HG03460 (cell line): ENCODE measurements around the gene LINGO3.
A peak's percentile ranks its signal among the peaks of the same experiment; 100 is the strongest.

ENCODE experiments used
- ATAC-seq: cut with Tn5 transposase; IDR thresholded peaks from one replicate; pipeline ENCODE4 v1.9.1; 2021; ENCODE audit not compliant: unreplicated experiment

Gene LINGO3

DNA sequence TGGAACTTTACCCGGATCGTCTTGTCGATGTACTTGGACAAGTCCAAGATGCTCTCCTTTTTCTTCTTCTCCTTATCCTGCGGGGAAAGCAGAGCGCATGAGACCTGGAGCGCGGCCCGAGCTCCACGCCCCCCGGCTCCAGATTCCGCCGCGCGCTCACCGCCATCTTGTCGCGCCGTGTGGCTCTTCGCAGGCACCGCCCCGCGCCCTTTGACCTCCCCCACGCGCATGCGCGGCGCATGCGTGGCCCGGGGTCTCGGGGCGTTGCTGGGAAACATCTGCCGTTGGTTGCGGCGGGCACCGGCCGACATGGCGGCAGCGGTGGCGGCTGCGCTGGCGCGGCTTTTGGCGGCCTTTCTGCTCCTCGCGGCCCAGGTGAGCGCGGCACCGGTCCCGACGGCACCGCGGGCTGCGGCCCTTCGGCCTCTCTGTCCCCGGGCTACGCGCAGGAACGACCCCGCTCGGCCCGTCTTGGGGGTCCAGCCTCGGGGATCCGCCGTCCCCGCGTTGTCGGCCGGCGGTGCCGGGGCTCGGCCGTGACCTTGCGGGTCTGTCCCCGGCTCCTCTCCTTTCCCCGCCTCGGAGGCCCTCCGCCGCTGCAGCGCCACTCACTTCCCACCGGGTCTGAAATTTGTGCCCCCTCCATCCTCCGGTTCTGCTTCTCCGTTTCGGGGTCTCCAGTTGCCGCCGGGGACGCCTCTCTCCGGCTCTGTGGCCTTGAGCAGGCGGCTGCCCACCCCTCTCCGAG, 20.6 kb upstream of the LINGO3 start, which contains the start of the genes LSM7 and SPPL2B:
TSS of gene LSM7 (minus strand) at position 186 of the 748 bp plus-strand sequence. CDS start at position 166, 20 bp downstream.
TSS of gene SPPL2B (plus strand) at position 284 of the 748 bp plus-strand sequence. CDS start at position 310, 26 bp downstream.
- peak; percentile 44 for ATAC-seq

DNA sequence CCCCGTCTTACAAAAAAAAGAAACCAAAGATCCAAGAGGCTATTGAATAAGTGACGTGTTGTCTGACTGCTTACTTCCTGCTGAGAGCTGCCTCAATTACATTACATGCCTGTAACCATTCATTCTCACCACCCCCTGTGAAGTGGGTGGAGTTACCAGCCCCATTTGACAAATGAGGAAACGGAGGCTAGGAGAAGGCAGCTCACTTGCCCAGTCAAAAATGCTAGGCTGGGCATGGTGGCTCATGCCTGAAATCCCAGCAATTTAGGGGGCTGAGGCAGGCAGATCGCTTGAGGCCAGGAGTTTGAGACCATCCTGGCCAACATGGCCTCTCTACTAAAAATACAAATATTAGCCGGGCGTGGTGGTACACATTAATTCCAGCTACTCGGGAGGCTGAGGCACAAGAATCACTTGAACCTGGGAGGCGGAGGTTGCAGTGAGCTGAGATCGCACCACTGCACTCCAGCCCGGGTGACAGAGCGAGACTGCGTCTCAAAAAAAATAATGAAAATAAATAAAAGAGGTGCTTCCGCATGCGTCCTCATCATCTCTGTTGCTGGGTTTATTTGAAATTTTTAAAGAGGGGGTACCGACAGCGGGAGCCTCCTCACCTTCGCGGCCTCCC, 19.9 kb upstream of the LINGO3 start:
- peak; percentile 1 for ATAC-seq

DNA sequence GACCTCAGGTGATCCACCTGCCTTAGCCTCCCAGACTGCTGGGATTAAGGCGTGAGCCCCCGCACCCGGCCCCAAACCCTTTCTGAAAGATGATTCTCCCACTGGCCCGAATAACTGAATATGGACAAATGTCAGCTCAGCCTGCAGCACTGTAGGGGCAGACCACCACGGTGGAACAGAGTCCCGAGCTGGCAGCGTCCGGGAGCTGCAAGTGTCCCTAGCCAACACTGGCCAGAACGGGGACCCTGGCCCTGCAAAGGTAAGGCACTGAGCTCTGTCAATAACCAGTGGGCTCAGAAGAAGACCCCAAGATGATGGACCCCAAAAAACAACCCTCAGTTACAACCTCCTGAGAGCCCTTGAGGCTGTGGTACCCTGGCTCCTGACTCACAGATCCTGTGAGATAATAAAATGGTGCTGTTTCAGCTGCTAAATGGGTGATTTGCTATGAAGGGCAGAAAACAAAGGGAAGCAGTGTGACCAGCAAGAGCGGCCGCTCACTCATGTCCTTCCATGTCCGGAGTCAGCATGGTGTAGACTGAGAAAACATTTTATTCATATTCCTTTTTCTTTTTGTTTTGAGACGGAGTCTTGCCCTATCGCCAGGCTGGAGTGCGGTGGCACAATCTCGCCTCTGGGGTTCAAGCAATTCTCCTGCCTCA, 18.9 kb upstream of the LINGO3 start:
- ATAC-seq, result no peak

DNA sequence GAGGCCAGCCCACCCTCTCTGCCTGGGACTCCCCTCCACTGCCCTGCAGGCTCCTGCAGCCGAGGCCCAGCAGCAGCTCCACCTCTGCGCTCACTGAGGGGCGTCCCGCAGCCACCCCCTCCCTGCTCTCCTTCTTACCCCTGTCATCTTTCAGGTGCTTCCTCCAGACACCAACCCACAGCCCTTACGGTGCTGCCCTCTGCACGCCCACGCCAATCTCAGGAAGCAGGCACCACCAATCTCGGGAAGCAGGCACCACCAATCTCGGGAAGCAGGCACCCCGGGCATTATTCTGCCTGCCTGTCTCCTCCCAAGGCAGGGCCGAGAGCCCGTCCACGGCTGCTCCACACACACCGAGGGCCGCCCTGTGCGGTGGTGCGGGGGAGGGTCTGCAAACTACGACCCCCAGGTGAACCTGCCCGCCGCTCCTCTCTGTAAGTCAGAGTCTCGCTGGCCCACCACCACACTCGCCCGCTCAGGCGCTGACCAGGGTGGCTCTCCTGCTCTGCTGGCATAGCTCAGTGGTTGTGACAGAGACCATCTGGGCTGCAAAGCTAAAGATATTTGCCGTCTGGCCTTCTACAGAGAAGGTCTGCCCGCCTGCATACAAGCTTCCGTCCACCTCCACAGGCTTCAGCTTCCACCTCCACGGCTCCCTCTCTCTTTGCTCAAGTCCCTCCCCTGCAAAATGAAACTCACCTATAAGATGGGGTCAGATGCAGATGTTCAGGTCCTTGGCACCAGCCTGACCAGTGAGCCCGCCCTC, 17.5 kb upstream of the LINGO3 start:
- no peak for ATAC-seq

DNA sequence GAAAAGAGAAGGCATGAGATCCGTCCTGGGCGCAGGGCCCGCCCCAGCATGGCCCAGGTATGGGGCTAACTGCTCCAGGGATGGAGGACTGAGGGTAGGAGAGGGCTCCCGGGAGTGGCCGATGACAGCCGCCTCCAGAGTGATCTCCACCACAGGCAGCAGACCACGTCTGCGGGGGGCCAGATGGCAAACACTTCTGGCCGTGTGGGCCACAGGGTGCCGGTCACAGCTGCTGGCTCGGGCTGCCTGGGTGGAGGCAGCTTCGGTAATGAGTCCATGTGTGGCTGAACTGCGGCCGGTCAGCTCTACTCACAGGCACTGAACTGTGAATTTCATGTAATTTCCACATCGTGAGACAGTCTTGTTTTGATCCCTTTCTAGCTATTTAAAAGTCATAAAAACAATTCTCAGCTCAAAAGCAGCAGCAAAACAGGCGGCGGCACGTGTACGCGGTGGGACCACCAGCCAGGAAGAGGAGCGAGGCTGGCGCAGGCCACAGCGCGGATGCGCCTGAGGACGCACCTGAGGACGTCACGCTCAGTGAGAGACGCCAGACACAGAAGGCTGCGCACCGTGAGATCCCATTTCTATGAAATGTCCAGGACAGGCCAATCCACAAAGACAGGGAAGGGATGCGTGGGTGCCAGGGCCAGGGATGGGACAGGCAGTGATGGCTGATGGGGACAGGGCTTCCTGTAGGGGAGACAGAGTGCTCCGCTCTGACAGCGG, 16.4 kb upstream of the LINGO3 start:
- no peak for ATAC-seq

DNA sequence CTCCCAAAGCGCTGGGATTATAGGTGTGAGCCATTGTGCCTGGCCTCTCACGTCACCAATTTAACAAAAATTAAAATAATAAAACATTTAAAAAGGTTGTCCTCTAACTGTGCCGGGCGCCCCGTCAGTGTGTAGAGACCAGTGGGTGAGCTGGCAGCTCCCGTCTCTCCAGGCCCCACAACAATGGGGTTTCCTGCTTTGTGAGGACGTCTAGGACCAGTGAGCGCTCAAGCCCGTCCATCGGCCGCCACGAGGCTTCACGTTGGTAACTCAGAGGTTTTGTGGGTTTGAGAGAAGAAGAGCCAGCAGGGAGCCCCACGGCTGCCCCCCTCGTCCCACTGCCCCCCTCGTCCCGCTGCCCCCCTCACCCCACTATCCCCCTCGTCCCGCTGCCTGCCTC, 15.8 kb upstream of the LINGO3 start:
- no peak for ATAC-seq

DNA sequence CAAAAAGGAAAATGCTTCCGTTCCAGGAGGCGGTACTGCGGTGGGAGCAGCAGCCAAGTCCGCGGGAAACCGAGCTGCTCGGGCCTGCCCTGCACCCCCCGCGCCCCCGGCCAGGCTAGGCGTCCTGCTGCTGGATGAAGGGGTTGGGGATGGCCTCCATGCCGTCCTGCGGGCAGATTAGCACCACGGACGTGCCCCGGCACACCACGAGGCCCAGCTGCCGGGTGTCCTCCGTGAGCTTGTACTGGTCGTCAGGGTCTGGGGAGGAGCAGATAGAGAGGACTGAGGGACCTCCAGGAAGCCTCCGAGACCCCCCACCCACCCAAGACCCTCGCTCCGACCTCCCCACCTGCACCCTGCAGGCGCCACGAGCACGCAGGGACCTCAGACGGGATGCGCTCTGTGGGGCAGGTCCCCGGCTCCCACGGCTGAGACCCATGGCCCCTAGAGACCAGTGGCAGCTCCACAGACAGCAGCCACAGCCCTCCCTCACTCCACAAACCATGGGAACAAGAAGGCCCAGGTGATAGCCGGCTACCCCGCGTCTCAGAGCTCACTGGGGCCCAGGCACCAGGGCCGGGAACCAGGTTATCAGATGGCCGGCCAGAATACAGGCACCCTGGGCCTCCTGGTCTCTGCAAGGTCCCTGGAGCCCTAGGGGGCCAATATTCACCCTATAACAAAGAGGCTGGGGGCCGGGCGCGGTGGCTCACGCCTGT, 13.8 kb upstream of the LINGO3 start:
- no peak for ATAC-seq

DNA sequence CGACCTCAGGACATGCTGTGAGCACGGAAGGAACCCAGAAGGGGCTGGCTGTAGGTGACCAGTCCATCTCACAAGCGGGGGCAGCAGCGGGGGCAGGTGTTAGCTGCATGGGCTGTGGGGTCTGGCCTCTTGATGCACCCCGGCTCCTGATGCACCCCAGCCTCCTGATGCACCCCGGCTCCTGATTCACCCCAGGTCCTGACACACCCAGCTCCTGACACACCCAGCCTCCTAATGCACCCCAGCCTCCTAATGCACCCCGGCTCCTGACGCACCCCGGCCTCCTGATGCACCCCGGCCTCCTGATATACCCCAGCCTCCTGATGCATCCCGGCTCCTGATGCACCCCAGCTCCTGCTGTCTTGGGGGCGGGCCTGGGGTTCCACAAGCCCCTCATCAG, 13.0 kb upstream of the LINGO3 start:
- no peak for ATAC-seq

DNA sequence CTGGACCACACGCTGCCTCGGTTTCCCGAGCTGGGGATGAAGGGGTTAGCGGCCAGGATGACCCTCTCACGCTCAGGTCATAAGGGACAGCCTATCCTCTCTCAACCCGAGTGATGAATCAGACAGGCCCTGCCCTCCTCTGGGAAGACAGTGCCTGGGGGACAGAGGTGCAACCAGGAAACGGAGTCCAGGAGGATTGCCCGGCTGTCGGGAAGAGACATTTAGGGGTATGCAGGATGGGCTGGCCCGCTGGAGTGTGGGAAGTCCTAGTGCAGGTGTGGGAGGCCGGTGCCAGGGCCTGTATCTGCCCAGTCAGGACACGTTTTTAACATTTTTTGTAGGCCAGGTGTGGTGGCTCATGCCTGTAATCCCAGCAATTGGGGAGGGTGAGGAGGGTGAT, 12.1 kb upstream of the LINGO3 start:
- no peak for ATAC-seq

DNA sequence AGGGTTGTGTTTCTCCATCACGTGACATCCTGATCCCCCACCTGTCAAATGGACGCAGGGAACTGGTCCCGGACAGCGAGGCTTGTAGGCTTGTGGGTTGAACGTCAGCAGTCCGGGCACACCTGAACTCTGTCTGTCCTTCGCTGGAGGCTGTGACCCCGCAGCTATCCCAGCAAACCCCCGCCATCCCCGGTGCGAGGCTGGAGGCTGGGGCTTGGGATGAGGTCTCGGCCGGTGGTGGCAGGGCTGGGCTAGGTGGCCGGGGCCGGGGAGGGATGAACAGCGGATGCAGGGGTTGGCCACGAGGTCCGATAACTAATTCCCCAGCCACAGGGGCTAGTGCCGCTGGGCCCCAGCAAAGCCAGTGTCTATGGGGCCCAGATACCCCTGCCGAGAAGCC, 11.6 kb upstream of the LINGO3 start:
- ATAC-seq, result no peak

DNA sequence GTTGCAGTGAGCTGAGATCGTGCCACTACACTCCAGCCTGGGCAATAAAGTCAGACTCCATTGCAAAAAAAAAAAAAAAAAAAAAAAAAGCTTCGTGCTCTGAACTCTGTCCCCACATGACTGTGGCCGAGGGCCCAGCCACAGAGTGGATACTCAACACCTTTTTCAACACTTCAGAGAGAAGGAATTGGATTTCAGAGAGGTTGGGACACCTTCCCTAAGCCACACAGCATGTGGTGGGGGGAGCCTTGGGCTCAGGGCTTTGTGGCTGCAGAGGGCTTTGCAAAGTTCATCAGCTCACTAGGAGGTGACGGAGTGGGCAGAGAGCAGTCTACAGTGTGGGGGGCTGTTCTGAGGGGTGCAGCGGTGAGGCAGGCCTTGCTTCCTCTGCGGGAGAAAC, 11.0 kb upstream of the LINGO3 start:
- no peak for ATAC-seq

DNA sequence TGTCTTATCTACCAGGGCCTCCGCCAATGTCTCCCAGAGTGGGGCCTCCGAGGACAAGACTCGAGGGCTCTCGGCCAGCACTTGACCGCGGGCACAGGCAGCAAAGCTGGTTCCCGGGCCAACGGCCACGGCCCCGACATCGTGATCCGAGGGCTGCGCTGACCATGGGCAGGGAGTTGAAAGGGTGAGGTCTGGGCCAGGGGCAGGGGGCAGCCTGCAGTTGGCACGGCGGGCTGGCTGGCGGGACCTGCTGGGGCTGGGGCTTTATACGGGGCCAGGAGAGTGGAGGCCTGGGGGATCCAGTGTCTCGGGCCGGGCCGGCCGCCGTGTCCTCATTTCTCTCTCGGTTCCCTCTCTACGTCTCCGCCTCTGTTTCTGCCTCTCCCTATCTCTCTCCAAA, 9.8 kb upstream of the LINGO3 start:
- ATAC-seq, result no peak

DNA sequence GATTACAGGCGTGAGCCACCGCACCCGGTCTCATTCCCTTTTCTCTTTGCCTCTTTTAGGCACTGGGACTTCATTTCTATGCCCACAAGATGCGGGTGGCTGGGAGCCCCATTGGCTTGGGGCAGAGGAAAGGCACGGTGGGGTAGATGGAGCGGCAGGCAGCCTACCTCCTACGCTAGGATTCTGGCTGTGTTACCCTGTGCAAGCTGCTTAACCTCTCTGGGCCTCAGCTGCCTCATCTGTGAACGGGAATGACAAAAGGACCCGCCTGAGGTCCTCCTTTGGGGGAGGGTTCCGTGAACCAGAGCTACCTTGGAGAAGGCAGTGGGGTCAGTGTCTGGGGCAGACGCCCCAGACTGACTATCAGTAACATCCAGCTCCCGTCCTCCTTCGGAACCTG, 9.3 kb upstream of the LINGO3 start:
- ATAC-seq, result no peak

DNA sequence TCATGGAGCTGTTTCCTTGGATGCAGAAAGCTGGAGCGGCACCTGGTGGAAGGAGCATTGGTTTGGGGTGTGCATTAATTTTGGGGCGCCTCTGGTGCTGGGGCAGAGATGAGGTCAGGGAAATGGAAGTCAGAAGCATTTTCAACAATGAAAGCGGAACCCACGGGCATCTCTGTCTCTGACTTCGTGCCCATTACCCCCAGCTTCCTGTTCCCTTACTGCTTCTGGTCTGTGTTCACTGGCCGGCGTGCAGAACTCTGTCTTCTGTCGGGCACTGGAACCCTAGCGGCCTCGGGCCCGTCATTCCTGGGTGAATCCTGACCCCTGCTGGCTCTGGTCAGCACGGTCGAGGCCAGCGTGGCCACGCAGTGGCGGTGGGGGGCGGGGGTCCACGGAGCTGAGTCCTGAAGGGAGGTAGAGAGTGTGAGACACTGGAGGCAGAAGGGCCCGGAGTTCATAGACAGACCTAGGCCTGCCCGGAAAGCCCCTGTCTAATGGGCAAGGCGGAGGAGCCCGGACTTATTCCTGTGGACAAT, 7.9 kb upstream of the LINGO3 start:
- no peak for ATAC-seq

DNA sequence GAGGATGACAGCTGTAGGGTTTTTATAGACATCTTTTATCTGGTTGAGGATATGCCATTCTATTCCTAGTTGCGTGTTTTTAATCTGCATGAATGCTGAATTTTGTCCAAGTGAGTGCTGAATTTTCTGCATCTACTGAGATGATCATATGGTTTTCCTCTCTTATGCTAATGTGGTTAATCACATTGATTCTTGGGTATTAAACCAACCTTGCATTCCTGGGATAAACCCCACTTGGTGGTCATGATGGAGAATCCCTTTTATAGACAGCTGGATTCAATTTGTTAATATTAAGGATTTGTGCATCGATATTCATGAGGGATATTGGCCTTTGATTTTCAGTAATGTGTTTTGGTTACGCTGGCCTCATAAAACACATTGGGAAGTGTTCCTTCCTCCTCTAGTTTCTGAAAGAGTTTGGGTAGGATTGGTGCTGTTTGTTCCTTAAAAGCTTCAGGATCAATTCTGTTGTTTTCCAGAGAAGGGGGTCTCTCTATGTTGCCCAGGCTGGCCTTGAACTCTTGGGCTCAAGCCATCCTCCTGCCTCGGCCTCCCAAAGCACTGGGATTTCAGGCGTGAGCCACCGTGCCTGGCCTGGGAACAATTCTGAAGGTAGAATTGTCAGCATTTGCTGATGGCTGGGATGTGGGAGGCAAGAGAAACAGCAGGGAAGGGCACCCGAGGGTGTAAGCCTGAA, 7.3 kb upstream of the LINGO3 start:
- ATAC-seq, result no peak

DNA sequence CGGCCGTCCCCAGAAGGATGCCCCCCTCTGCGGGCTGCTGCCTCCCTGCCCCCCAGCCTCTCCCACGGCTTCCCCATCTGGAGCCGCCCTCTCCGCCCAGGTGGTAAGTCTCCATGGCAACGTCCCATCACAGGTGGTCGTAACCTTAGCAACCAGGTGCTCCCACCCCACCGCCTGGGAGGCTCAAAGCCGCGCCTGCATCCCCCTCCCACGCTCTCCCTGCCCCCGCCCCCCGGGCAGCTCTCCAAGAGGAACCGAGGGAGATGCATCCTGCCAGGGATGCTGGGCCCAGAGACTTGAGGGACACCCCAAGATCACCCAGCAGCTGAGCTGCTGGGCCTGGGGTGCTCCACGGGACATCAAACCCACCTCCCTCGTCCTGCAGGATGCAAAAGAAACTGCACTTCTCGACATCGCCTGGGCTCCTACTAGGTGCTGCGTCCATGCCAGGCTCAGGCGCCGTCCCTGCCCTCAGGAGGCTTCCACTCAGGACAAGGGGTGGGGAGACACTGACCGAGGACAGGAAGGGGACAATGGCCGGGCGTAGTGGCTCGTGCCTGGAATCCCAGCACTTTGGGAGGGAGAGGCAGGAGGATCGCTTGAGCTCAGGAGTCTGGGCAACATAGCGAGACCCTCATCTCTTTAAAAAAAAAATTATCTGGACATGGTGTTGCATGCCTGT, 5.0 kb upstream of the LINGO3 start:
- ATAC-seq, result no peak

DNA sequence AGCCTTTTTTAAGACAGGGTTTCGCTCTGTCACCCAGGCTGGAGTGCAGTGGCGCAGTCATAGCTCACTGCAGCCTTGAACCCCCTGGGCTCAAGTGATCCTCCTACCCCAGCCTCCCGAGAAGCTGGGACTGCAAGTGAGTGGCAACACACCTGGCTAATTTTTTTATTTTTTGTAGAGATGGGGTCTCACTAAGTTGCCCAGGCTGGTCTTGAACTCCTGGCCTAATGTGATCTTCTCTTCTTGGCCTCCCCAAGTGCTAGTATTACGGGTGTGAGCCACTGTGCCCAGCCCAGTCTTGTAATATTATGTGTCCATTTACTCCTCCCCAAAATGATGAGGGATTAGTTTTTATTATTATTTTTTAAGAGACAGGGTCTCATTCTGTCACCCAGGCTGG, 3.1 kb upstream of the LINGO3 start:
- ATAC-seq, result no peak

DNA sequence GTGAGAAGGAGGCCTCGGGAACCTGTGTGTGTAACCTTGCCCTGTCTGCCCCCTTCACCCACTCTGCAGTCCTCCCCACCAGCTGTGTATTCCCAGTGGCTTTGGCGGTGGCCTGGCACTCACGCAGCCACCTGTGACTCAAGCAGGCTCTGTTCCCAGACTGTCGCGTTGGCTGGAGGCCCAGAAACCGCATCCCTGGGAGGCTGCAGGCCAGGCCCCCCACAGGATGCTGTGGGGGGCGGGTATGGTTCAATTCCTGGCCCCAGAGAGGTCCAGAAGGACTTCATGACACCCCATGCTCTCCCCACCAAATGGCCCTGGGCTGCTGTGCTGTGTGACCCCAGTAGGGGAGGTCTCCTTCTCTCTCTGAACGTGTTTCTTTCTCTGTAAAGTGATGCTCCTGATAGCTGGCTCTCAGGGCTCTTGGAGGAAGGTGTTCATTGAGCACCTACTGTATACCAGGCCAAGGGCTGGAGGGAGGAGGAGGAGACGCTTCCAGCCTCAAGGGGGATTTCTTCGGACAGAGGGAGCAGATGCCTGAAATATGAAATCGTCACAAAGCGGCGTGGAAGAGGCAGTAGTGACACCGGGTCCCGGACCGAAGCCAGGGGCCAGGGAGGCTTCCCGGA, 1.9 kb upstream of the LINGO3 start:
- no peak for ATAC-seq
